GM12875 (cell line): ENCODE results near the gene AIRE.

Experiments used
- H3K4me3 ChIP-seq: one replicate; pipeline ENCODE4 v1.5.1; 2011; ENCODE audit warnings: low read depth, low read length, control low read depth
- CTCF ChIP-seq: IDR thresholded peaks from 2 replicates; pipeline ENCODE4 v1.5.1; 2011; ENCODE audit warnings: low read depth, mild to moderate bottlenecking, control low read depth, inconsistent platforms, low read length, moderate library complexity, borderline replicate concordance; ENCODE audit not compliant: insufficient read depth

Gene AIRE

DNA sequence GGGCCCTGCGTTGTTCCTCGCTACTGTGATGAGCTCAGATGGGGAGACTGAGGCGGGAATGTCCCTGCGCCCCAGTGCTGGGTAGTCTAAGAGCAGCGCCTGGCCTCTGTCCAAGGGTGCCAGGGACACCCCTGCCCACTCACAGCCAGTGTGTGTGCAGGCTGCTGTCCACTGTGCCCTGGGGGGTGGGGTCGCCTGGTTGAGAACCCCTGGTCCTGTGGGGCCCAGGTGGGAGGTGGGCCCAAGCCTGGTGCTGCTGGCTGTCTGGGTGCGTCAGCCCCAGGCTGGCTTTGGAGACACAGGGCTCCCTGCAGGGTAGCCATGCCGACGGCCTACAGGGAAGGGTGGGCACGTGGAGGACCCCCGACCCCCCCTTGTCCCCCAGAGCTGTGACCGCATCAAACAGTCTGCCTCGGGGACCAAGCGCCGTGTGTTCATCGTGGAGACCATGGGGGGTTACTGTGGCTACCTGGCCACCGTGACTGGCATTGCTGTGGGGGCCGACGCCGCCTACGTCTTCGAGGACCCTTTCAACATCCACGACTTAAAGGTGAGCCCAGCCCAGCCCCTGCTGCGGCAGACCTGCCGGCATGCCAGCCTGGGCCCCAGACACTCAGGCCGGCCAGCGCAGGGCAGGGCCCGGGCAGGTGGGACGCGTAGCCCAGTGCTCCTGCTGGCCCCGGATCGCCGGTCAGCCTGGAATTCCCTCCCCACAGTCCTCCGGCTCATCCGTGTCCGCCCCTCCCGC, 38.6 kb downstream of the AIRE start:
- no peak for TF ChIP-seq CTCF
- H3K4me3 ChIP-seq: no peak overlapping the region

DNA sequence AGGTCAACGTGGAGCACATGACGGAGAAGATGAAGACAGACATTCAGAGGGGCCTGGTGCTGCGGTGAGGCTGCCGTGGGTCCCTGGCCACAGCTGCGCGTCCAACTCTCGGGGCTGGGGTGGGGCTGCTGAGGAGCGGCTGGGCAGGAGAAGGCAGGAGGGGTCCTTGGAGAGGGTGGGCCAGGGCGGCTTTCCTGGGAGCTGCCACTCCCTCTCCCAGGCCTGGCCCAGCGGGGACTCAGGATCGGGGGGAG, 39.1 kb downstream of the AIRE start:
- no peak for TF ChIP-seq CTCF
- H3K4me3 ChIP-seq: no peak overlapping the region

DNA sequence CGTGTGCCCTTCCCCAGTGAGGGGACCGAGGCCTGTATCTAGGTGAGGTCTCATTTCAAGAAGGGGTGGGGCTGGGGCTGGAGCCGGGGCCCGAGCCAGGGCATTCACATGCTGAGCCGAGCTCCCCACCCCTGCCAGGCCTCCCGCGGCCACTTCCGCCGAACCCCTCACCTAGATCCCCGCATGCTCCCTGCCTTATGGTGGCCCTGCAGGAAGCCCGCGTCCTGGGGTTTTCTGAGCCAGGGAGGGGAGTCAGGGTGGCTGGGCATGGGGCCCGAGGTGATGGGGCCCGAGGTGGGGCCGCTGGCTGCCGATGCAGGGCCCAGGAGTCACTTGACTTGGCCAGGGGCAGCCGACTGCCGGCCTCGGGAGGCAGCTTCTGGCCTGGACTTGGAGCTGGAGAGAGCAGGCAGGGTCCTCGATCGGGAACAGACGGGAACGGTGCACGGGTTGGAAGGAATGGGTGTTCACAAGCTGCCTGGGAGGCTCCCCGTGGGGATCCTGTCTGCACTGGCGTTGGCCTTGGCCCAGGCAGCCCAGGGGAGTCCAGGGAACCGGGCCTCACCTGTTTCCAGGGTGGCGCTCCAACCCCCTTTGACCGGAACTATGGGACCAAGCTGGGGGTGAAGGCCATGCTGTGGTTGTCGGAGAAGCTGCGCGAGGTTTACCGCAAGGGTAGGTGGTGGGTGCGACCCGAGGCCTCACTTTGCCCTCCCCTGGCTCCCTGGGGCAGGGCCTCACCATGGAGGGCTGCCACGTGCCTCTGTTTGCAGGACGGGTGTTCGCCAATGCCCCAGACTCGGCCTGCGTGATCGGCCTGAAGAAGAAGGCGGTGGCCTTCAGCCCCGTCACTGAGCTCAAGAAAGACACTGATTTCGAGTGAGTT, 40.0 kb downstream of the AIRE start:
- H3K4me3 ChIP-seq: no peak overlapping the region
- no peak for TF ChIP-seq CTCF

DNA sequence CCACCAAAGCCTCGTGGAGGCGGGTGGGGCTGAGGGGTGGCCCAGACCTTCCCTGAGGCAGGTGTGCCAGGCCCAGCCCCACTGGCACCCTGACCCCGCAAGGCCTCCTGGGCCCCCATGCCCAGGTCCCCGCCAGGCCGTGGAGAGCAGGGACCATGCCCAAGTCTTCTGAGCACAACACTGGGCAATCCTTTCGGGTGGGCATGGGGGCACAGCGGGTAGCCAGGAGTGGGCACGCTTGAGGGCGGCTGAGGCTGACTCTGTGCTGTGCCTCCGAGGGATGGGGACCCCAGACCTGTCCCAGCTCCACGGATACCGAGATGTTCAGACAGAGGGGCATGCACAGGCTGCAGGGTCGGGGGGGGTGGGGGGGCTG, 40.6 kb downstream of the AIRE start:
- no peak overlapping the region for H3K4me3 ChIP-seq
- TF ChIP-seq CTCF: no peak

GRCh38 chr21:44326716-44327602, 41.3 kb downstream of the AIRE start:
- no peak for TF ChIP-seq CTCF
- no peak overlapping the region for H3K4me3 ChIP-seq

DNA sequence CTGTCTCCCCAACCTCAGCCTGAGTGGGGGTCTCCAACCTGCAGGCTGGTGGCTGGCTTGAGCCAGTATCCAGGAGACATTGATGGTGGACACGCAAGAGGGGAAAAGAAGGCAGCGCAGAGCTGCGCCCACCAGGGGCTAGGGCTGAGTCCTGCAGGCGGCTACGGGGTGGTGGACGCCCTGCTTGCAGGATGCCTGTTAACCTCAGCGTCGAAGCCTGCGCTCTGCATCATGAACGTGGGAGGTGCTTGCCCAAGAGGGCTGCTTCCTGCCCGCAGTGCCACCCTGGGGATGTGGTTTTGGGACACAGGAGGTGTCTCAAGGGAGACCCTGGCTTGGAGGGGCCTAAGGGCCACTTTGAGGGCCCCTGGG, 41.9 kb downstream of the AIRE start:
- no peak overlapping the region for H3K4me3 ChIP-seq
- no peak for TF ChIP-seq CTCF
